Activated CD8-positive, alpha-beta memory T cell treated with anti-CD3 and anti-CD28 coated beads for 24 hours (primary cell): ENCODE results near the gene HS1BP3.

Source experiments
- DNase-seq: peaks from one replicate; pipeline ENCODE4 v3.0.0-alpha.2; 2020

Gene HS1BP3

DNA sequence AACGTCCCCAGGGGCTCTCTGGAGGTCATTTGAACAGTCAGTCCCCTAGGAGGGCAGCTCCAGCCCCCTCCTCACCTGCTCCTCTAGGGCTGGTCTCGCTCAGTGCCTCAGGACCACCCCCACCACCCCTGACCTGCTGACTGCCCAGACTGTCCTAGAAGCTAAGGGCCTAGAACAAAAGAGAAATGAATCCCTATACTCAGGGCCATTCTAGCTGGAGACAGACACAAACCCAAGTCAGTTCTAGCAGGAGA lies 83.0 kb downstream of the HS1BP3 start:
- no peak for DNase-seq
